ENCODE results near the gene MYO18A. TPM values are rescaled to one million over a fixed set of nuclear protein-coding genes. Genes with fewer than 3 reads are reported as not detected.

MYO18A gene
- total RNA-seq, 1 donor from 2014 or later: 42.4 TPM

DNA sequence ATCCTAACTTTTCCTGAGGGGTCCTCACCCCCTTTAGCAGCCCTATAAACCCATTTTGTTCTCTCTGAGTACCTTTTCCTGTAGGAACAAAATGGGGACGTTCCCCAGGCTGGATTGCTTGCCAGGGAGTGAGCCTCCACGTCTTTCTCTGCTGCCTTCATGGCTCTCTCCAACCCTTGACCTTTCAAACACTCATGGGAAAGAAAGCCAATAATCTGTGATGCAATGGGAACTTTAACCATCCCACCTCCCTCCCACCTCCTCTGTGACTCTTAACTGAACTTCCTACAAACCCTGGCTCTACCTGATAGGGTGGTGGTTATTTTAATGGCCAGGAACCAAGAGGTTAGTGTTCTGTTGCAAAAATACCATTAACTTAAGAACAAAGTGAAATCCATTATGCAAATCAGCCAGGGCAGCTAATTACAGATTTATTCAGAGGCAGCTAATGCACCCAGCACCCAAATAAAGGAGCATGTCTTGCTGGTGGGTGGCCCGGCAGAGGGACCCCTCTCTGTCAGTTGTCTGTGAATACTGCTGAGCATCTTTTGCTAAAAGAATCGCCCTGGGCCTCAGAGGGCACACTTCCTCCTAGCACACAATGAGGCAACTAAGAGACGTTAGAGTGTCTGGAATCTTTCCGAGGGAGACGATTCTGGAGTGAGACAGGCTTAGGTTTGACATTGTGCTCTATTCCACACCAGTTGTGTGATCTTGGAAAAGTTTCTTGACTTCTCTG lies 134.3 kb downstream of the MYO18A start:
- DNase-seq: no peak

DNA sequence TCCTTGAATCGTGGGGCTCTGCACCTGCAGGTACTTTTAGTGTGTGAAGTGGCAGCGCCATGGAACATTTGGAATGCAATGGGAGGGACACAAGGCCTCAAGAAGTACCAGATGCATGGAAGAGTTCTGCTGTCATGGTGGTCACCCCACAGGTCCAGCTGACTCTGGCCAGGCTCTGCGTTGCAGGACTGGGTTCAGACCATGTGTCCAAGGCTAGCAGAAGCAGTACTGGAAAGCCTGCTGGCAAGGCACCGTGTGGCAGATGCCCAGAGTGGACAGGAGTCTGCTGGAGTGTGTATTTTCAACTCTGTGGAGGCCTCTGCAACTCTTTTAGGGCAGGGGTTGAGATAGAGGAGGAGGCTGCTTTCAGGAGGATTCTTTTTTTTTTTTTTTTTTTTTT lies 135.2 kb downstream of the MYO18A start:
- no peak for DNase-seq

DNA sequence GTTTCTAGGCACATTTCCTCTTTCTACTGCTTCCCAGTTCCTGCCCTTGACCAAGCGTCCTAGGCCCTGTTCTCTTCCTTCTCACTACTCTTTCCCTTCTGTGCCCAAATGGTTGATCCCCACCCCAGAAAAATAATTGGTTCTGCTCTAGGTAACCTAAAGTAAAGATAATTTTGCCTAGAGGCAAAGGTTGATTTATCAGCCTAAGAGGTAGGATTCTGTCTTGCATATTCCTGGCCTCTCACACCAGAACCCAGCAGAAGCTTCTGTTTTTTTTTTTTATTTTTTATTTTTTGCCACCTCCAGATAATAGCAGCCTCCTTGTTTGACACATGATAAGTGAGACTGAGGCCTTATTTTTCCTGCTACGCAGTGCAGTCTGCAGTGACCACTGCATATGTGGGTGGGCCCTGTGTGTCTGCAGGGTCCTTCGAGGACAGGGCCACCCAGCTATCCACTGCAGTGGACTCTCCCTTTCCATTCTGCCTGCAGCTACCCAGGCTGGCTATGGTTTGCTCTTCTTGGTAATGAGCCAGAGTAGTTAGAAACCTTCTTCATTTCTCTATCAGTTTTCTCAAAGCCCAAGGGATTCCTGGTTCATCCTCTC lies 136.6 kb downstream of the MYO18A start:
- no peak for DNase-seq

DNA sequence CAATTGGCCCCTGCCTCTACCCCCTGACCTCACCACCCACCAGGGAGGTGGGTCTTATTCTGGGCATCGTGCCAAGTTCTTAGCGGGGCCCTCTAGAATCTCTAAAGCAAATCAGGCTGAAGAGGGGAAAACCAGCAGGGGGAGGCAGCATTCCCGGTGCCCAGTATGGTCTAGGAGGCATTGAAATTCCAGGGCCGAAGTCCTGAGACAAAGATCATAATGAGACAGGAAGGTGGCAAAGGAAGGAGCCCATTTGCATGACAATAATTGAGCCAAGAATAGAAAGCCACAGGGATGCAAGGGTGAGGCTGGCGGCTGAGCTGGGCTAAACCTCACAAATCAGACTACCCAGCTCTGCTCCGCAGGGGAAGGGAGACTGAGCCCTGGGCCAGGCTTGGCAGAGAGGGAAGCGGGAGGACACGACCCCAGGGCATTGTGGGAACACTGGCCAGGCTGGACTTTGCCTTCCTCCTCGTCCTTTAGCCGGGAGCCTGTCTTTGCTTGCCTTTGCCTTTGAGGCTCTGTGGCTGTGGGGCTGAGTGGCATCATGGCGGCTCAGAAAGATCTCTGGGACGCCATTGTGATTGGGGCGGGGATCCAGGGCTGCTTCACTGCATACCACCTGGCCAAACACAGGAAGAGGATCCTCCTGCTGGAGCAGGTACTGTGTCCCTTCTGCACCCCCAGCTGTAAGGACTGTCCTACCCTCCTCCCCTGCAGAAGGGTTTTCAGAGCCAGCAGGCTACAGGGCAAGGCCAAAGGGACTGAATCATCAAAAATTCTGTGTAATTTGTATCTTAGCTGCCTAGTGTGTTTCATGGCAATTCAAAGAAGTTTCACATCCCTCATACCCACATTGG lies 137.3 kb downstream of the MYO18A start, which contains the start of gene PIPOX:
PIPOX (plus strand) TSS at position 463 of the 860 bp plus-strand sequence; CDS start at position 548, 85 bp downstream.
- peak; percentile 72 for DNase-seq

DNA sequence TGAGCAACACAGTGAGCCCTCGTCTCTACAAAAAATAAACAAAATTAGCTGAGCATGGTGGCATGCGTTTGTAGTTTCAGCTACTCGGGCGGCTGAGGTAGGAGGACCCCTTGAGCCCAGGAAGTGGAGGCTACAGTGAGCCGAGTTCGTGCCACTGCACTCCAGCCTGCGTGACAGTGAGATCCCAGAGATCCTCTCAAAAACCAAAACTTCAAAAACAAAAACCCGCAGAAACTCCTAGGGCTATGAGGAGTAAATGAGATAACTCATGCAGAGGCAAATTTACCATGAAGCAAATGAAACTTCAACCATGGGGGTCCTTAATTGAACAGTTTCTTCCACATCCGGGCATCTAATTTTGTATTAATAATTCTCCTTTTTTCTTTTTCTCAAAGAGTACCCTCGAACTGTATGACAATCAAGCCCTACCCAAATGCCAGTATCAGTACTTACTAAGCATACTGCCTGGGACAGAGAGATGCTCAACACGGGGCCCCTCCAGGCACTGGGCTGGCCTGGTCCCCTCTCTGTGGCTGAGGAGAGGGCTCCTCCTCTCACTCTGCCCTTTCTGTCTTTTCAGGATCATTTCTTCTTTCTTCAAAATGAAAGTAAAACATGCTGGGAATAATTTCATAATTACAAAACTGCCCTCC lies 138.0 kb downstream of the MYO18A start:
- DNase-seq: no peak

DNA sequence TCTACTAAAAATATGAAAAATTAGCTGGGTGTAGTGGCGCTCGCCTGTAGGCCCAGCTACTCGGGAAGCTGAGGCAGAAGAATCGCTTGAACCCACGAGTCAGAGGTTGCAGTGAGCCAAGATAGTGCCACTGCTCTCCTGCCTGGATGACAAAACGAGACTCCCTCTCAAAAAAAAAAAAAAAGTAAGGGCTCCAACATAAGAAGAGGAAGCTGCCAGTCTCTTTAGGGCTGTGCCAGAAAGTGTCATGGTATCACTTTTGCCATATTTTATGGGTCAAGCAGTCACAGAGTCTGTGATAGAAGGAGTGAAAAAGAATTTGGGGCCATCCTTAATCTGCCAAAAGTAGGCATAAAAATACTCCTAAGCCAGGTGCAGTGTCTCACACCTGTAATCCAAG lies 138.6 kb downstream of the MYO18A start:
- DNase-seq: no peak

DNA sequence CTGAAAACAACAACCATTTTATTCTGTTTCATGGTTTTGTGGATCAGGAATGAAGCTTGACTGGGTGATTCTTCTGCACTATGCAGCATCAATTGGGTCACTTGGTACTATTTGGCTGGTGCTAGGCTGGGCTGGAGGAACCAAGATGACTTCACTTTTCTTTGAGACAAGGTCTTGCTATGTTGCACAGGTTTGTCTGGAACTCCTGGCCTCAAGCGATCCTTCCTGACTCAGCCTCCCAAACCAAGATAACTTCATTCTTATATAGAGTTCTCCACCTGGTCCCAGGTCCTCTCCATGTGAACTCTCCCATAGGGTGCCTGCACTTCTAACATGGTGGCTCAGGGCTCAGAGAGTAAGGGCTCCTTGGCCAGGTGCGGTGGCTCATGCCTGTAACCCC lies 139.1 kb downstream of the MYO18A start:
- no peak for DNase-seq

DNA sequence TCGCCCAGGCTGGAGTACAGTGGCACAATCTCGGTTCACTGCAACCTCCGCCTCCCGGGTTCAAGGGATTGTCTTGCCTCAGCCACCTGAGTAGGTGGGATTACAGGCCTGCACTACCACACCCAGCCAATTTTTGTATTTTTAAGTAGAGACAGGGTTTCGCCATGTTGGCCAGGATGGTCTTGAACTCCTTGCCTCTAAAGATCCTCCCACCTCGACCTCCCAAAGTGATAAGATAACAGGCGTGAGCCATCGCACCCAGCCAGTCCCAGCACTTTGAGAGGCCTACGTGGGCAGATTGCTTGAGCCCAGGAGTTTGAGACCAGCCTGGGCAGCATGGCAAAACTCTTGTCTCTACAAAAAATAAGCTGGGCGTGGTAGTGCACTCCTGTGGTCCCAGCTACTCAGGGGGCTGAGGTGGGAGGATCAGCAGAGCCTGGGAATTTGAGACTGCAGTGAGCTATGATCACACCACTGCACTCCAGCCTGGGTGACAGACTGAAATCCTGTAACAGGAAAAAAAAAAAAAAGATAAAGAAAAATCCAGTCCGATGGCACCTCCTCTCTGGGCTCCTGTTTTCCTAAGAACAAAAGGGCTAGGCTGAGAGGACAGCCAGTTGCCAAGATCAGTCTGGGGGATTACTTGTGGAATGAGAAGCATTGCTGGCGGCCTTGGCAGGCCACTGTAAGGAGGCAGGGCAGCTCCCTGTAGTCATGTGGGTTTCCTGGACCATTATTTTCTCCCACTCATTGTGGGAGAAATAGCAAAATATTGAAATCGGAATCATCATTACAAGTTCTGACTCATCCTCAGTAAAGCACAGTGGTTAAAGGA lies 140.2 kb downstream of the MYO18A start:
- peak; percentile 65 for DNase-seq

DNA sequence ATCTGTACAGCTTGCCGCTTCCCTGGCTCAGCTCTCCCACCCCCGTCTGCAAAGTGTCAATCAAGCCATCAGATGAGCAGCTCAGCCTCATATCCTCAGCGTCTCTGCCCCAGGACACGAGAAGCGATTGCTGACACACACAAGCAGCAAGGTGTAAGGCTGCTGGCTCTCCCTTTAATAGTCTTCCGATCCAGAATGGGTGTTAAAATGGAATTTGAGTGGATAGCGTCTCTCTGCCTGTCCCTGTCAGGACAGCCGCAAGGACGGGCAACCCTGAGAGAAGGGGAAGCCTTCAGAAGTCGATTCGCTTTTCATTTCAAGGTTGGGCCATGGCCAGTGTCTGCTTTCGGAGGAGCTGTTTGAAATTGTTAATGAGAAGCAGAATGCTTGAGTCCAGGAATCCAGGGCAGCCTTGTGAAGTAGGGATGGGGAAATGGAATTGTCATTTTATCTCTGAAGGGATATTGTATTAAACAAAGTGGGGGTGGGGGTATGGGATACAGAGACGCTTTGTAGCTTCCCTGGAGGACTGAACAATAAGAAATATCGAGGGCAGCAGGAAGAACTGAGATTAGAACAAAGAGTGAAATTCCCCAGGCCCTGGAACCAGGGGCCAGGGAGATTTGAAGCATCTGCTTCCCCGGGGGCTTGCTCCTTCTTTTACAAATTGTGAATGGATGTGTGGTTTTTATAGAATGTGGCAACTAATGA lies 142.0 kb downstream of the MYO18A start:
- DNase-seq: no peak

DNA sequence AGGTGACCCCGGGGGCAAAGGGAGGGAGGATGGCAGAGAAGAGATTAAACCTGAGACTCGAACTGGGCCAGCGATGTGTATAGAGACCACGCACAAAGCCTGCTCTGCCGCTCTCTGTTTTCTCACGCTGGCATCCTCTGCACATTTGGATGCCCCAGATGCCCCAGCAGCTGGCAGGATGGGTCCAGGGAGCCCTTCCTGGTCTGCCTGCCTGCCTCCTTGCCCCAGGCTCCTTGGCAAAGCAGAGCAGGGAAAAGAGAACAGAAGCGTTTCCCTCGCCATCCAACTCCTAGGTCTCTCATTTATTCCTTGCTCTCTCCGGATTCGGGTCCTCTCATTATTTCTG lies 142.5 kb downstream of the MYO18A start:
- no peak for DNase-seq

DNA sequence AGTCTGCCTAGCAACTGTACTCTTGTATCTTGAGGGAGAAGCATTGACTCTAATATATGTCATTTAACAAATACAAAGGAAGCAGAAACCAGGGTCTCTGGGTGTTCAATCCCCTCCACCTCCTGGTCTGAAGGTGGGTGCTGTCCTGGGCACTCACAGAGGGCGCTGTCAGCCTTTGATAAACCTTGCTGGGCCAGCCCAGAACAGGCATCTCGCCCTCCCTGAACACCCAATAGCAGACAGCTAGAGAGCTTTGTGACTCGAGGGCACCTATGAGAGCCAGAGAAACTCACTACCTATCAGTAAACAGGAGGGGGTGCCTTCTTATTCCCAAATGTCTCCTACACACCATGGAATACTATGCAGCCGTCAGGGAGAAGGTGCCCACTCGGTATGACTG lies 143.6 kb downstream of the MYO18A start:
- no peak for DNase-seq

DNA sequence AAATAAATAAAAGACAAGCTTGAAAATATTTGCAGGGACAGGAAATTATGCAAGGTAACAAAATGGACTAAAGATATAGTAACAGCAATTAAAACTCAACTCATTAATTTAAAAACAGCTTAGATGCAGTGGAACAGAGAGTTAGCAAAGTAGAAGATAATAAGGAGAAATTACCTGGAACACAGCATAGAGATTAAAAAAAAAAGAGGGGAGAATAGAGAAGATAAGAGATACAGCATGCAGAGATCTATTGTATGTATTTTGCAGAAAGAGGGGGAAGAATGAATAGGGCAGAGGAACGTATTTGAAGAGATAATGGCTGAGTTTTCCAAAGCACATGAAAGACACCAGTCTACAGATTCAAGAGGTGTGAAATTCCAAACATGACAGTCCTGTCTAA lies 145.7 kb downstream of the MYO18A start:
- no peak for DNase-seq

DNA sequence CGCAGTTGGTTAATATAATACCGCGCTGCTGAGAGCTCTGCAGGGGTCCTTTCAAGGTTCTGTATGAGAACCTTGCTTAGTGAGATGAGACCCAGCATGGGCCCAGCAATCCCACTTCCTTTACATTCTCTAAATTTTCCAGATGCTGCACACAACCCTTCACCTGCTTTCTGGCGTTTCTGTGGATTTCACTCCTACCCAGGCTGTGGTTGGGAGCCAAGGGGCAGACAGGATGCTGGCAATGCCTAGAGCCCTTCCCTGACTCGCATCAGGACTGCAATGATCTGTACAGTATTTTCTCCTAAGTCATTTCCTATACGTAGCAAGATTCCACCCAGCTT lies 147.4 kb downstream of the MYO18A start:
- DNase-seq: no peak

DNA sequence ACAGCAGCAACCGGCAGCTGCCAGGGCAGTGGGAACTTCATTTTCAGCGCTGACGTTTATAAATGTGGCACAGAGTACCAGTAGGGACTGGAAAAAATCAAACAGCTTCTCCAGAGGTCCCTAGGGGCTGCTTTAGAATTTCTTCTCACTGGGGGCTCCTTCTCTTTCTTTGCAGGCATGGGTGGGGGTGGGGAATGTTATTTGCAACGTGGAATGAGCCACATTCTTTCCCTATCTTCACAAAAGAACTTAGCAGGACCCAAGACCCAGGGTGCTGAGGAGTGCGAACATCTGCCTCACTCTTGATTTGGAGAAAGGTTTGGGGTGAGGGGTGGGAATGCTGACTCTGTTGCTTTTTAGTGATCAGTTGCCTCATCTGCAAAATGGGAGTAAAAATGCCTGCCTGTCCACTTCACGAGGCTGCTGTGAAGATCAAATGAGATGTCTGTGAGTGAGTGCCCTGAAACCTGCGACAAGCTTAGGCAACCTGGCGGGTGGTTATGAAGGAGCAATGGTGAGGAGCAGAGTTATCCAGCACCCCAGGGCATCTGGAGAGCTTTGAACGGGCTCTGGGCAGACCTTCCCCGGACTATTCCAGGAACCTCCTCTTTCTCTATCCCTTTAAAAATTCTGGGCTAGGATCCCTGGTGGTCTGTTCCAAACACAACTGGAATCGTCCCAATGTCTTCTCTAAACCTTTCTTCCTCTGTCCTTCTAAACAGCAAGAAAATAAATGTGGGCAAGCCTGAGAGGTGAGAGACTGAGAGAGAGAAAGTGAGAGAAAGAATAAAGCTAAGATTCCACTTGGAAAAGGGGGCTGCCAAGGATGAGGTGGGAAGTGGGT lies 148.0 kb downstream of the MYO18A start:
- no peak for DNase-seq

DNA sequence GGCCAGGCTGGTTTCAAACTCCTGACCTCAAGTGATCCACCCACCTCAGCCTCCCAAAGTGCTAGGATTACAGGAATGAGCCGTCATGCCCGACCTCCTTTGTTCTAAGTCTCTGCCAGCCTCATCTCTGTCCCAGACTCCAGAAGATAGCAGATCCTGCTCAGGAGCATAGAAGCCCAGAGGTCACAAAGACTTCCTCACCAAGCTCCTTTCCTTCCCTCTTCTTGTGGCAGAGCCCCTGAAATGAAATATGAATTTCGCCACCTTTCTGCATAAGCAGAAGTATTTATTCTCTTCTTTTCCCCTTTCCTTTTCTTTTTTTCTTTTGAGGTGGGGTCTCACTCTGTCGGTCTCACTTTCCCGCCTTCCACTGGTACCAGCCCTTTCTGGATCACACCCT lies 148.7 kb downstream of the MYO18A start:
- DNase-seq: no peak

DNA sequence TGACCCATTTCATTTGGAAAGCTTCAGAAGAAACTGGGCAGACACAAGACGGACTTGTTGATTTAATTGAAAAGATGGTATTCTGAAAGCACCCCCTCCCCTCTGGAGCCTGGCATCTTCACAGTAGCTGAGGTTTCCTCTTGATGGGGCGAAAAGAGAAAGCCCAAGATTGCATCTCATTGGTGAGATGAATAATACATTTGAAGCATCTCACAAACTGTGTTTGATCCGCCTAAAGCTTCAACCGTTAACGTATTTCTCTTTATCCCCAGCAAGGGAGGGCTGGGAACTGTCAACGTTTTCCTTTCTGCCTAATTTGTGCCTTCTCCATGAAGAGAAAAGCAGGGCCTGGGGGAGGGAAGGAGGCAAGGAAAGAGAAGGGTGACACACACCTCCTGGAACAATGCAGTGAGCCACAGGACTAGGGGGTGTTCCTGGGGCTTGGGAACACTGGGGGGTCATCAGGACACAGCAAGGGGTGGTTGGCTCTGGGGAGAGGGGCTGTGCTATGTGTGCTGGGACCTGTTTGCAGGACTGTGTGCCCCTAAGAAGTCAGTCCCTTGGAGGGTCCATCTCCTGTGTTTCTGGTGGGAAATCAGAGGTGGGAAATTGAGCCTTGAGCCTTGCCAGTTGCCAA lies 155.8 kb downstream of the MYO18A start:
- DNase-seq: no peak

DNA sequence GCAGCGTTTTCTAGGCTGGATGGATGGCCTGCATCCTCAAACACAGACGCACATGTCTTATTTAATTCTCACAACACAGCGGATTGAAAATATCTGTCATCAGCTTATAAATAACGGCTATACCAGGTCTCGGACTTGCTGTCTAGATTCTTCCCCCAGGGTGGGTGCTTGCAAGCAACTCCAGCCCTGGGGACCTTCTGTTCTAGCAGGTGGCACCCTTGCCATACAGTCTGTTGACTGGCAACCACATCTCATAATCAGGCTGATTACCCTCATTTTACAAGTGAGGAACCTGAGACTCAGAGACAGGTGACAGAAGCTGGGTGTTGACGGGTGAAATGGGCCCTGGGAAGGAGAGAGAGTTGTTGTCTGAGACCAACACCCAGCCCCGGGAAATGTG lies 158.1 kb downstream of the MYO18A start:
- no peak for DNase-seq

DNA sequence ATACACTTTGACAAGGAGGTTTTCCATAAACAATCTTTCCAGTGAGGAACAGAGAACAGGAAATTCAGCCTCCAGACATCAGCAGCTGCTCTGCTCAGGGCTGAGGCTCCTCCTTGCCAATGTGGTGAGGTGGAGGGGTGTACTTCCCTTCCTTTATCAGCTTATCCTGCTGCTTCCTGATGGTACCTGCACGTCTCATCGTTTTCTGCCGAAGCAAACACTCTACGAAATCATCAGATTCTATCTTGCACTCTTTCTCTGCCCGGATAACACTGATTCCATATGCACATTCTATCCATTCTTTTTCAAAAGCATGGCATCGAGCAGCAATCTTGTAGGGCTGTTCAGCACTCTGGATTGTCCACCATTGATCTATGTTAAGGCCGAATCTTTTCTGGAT lies 159.0 kb downstream of the MYO18A start:
- DNase-seq: no peak

Measured in dermis blood vessel endothelial cell (primary cell).